Tibial nerve (tissue), 3 donors: ENCODE measurements around the gene TNNC1.

Experiments
- POLR2A ChIP-seq, 2 donors: fragments of 450-650 bp; IDR thresholded peaks; one replicate each; pipeline ENCODE4 v1.6.1; 2017; ENCODE audit warnings: antibody characterized with exemption in 2 of 2, mild to moderate bottlenecking in 2 of 2, moderate library complexity in 2 of 2
- TF ChIP-seq, protein P1 (sequence below), 5 experiments: fragments of 200-600 bp in 3 of 5; fragments of 450-650 bp in 2 of 5; sonication (generic) in 3 of 5; IDR thresholded peaks; one replicate each; pipeline ENCODE4 v1.5.1; 2016 to 2019; ENCODE audit warnings: antibody characterized with exemption in 5 of 5, mild to moderate bottlenecking in 3 of 5, moderate library complexity in 2 of 5

DNA sequence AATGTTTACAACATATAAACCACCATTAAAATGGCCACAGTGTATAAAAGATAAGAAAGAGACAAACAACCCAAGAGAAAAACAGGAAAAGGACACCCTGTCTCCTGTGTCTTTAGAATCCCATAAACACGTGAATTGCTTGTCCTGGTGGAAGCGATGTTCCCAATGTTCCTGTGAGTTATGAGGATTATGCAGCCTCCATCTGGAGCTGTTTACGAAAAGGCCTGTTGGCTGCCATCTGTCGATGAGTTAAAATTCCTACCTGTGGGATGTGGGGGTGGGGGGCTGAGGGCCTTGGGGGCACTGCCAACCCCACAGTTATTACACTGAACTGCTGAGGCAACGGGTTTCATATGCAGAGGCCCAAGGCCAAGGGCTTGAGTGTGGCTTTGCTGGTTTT, 15.2 kb upstream of the TNNC1 start:
- TF ChIP-seq, protein P1, sequence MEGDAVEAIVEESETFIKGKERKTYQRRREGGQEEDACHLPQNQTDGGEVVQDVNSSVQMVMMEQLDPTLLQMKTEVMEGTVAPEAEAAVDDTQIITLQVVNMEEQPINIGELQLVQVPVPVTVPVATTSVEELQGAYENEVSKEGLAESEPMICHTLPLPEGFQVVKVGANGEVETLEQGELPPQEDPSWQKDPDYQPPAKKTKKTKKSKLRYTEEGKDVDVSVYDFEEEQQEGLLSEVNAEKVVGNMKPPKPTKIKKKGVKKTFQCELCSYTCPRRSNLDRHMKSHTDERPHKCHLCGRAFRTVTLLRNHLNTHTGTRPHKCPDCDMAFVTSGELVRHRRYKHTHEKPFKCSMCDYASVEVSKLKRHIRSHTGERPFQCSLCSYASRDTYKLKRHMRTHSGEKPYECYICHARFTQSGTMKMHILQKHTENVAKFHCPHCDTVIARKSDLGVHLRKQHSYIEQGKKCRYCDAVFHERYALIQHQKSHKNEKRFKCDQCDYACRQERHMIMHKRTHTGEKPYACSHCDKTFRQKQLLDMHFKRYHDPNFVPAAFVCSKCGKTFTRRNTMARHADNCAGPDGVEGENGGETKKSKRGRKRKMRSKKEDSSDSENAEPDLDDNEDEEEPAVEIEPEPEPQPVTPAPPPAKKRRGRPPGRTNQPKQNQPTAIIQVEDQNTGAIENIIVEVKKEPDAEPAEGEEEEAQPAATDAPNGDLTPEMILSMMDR (IDR thresholded peaks at IDR 0.05), result no peak
- TF ChIP-seq POLR2A (IDR thresholded peaks at IDR 0.05), result no peak
